Muscle of leg (tissue), 11 donors: Measurements from ENCODE around the gene CA10. TPM values are rescaled to one million over a fixed set of nuclear protein-coding genes. Genes with fewer than 3 reads are reported as not detected.

Experiments used
- DNase-seq: peaks from one replicate; pipeline ENCODE4 v3.0.0; 2013
- H3K27ac ChIP-seq: one replicate; pipeline ENCODE4 v1.5.1; 2013; ENCODE audit warnings: mild to moderate bottlenecking, low read length, control low read depth
- H3K27me3 ChIP-seq: one replicate; pipeline ENCODE4 v1.6.1; 2013; ENCODE audit warnings: low read length; ENCODE audit not compliant: control insufficient read depth, insufficient read depth
- H3K36me3 ChIP-seq: one replicate; pipeline ENCODE4 v1.6.1; 2013; ENCODE audit warnings: low read length; ENCODE audit not compliant: control insufficient read depth, insufficient read depth
- H3K4me1 ChIP-seq: one replicate; pipeline ENCODE4 v1.6.1; 2013; ENCODE audit warnings: low read length; ENCODE audit not compliant: control insufficient read depth, insufficient read depth
- H3K4me3 ChIP-seq: one replicate; pipeline ENCODE4 v1.5.1; 2013; ENCODE audit warnings: low read length, control low read depth
- H3K9me3 ChIP-seq: replicated peaks from 2 replicates; pipeline ENCODE4 v1.6.1; 2013; ENCODE audit warnings: low read depth, low read length; ENCODE audit not compliant: control insufficient read depth
- WGBS: methylation state at CpG from one replicate; pipeline ENCODE4 v1.1.5; 2013; ENCODE audit warnings: missing lambda C conversion rate; ENCODE audit not compliant: insufficient coverage; 5-methylcytosine and 5-hydroxymethylcytosine counted together
- polyA plus RNA-seq, 8 donors: library from polyadenylated mRNA; unstranded; fragments of 120-200 nt; gene quantifications; one replicate each; pipeline versions ENCODE4 v1.2.1 to v1.2.3, GENCODE V29; 2013; ENCODE audit warnings: inconsistent platforms in 1 of 8, low replicate concordance in 1 of 8; ENCODE audit not compliant: insufficient read length in 8 of 8, insufficient read depth in 1 of 8
- total RNA-seq: library from RNA; stranded (reverse); fragments of 120-200 nt; gene quantifications from one replicate; pipeline ENCODE4 v1.2.4, GENCODE V29; 2013

Gene CA10
- total and polyA plus RNA-seq, 9 donors = 1.4 to 6.9 (median 3.3) TPM

- Histone ChIP-seq H3K27me3 (no peaks in the 10 kb centered on the region), H3K4me3 (no peak overlapping the region), H3K36me3 (no peaks in the 10 kb centered on the region), H3K9me3 (no peaks in the 10 kb centered on the region), H3K27ac (no peak overlapping the region), H3K4me1 (no peaks in the 10 kb centered on the region)
- WGBS = no CpG with 5 or more reads among the region's 2 CpGs
- no peak for DNase-seq
Observed at GRCh38 chr17:52027081-52027480, 131.4 kb downstream of the CA10 start.

GRCh38 chr17:52026075-52026474 lies 132.4 kb downstream of the CA10 start:
- Histone ChIP-seq H3K9me3 (no peaks in the 10 kb centered on the region), H3K27me3 (no peaks in the 10 kb centered on the region), H3K4me3 (no peak overlapping the region), H3K27ac (no peak overlapping the region), H3K4me1 (no peaks in the 10 kb centered on the region), H3K36me3 (no peaks in the 10 kb centered on the region)
- 83% methylated on average over 1 of the region's 2 CpGs for WGBS
- no peak for DNase-seq

- no peaks in the 10 kb centered on the region for H3K4me1 ChIP-seq
- H3K4me3 ChIP-seq = no peak overlapping the region
- H3K27me3 ChIP-seq = no peaks in the 10 kb centered on the region
- no peaks in the 10 kb centered on the region for H3K9me3 ChIP-seq
- no peak overlapping the region for H3K27ac ChIP-seq
- no peaks in the 10 kb centered on the region for H3K36me3 ChIP-seq
- no peak for DNase-seq
Observed at GRCh38 chr17:52025236-52025635, 133.3 kb downstream of the CA10 start.

- Histone ChIP-seq H3K27ac (no peak overlapping the region), H3K4me1 (no peaks in the 10 kb centered on the region), H3K4me3 (no peak overlapping the region), H3K27me3 (no peaks in the 10 kb centered on the region), H3K9me3 (no peaks in the 10 kb centered on the region), H3K36me3 (no peaks in the 10 kb centered on the region)
- WGBS = no CpG with 5 or more reads among the region's 2 CpGs
- peak; percentile 26 for DNase-seq
Observed at GRCh38 chr17:52024300-52024870, 134.1 kb downstream of the CA10 start.

- H3K27ac ChIP-seq = no peak overlapping the region
- no peaks in the 10 kb centered on the region for H3K4me1 ChIP-seq
- no peaks in the 10 kb centered on the region for H3K36me3 ChIP-seq
- no peak for DNase-seq
- no peak overlapping the region for H3K4me3 ChIP-seq
- no peaks in the 10 kb centered on the region for H3K9me3 ChIP-seq
- no peaks in the 10 kb centered on the region for H3K27me3 ChIP-seq
- no CpG with 5 or more reads among the region's 1 CpG for WGBS
Observed at GRCh38 chr17:52011064-52011463, 147.4 kb downstream of the CA10 start.

- no peak overlapping the region for H3K27ac ChIP-seq
- no peaks in the 10 kb centered on the region for H3K36me3 ChIP-seq
- H3K4me1 ChIP-seq = no peaks in the 10 kb centered on the region
- H3K9me3 ChIP-seq = no peaks in the 10 kb centered on the region
- H3K27me3 ChIP-seq = no peaks in the 10 kb centered on the region
- no peak for DNase-seq
- no peak overlapping the region for H3K4me3 ChIP-seq
- WGBS = 100% methylated on average over 1 of the region's 3 CpGs
Observed at GRCh38 chr17:51999654-52000053, 158.9 kb downstream of the CA10 start.

GRCh38 chr17:51997723-51998122 lies 160.8 kb downstream of the CA10 start:
- Histone ChIP-seq H3K4me3 (no peak overlapping the region), H3K9me3 (no peaks in the 10 kb centered on the region), H3K36me3 (no peaks in the 10 kb centered on the region), H3K27ac (no peak overlapping the region), H3K27me3 (no peaks in the 10 kb centered on the region), H3K4me1 (no peaks in the 10 kb centered on the region)
- WGBS = 80% methylated on average over 1 of the region's 2 CpGs
- DNase-seq = no peak

GRCh38 chr17:51995797-51996403 lies 162.6 kb downstream of the CA10 start:
- H3K36me3 ChIP-seq = no peaks in the 10 kb centered on the region
- H3K9me3 ChIP-seq = no peaks in the 10 kb centered on the region
- no peaks in the 10 kb centered on the region for H3K4me1 ChIP-seq
- H3K27me3 ChIP-seq = no peaks in the 10 kb centered on the region
- no peak overlapping the region for H3K27ac ChIP-seq
- no peak overlapping the region for H3K4me3 ChIP-seq
- DNase-seq = no peak

- WGBS = 80% methylated on average over 1 of the region's 8 CpGs
- H3K9me3 ChIP-seq = no peaks in the 10 kb centered on the region
- no peak overlapping the region for H3K4me3 ChIP-seq
- H3K27me3 ChIP-seq = no peaks in the 10 kb centered on the region
- DNase-seq = no peak
- H3K36me3 ChIP-seq = no peaks in the 10 kb centered on the region
- H3K4me1 ChIP-seq = no peaks in the 10 kb centered on the region
- no peak overlapping the region for H3K27ac ChIP-seq
Observed at GRCh38 chr17:51992864-51993416, 165.6 kb downstream of the CA10 start.

GRCh38 chr17:51971121-51971520 lies 187.4 kb downstream of the CA10 start:
- Histone ChIP-seq H3K4me3 (no peak overlapping the region), H3K4me1 (no peaks in the 10 kb centered on the region), H3K27me3 (no peaks in the 10 kb centered on the region), H3K27ac (no peak overlapping the region), H3K36me3 (no peaks in the 10 kb centered on the region), H3K9me3 (no peaks in the 10 kb centered on the region)
- no peak for DNase-seq
- no CpG with 5 or more reads among the region's 1 CpG for WGBS

- H3K36me3 ChIP-seq = no peaks in the 10 kb centered on the region
- H3K27ac ChIP-seq = no peak overlapping the region
- WGBS = 100% methylated on average over 7 of the region's 7 CpGs
- H3K27me3 ChIP-seq = no peaks in the 10 kb centered on the region
- no peak for DNase-seq
- no peak overlapping the region for H3K4me3 ChIP-seq
- peaks cover 15% of the 10 kb centered on the region for H3K9me3 ChIP-seq
- no peaks in the 10 kb centered on the region for H3K4me1 ChIP-seq
Observed at GRCh38 chr17:51961689-51962088, 196.8 kb downstream of the CA10 start.
